WTC11 (cell line): Measurements from ENCODE around the gene APOLD1.

Experiments
- ELF4 ChIP-seq: sonication (generic); formaldehyde crosslinking; IDR thresholded peaks from 2 replicates; pipeline ENCODE4 v1.8.1; 2022; ENCODE audit warnings: low read depth, mild to moderate bottlenecking, moderate library complexity, missing genetic modification reagents
- ETV6 ChIP-seq: sonication (generic); formaldehyde crosslinking; IDR thresholded peaks from 2 replicates; pipeline ENCODE4 v1.8.1; 2022; ENCODE audit warnings: mild to moderate bottlenecking, missing genetic modification reagents
- SP1 ChIP-seq: sonication (generic); formaldehyde crosslinking; conservative IDR thresholded peaks from 2 replicates; pipeline ENCODE4 v1.8.1; 2022; ENCODE audit warnings: missing genetic modification reagents
- TEAD4 ChIP-seq: sonication (generic); formaldehyde crosslinking; IDR thresholded peaks from 2 replicates; pipeline ENCODE4 v1.8.0; 2022; ENCODE audit warnings: mild to moderate bottlenecking, missing genetic modification reagents
- ZNF121 ChIP-seq: sonication (generic); formaldehyde crosslinking; IDR thresholded peaks from 2 replicates; pipeline ENCODE4 v1.8.0; 2023; ENCODE audit warnings: missing genetic modification reagents
- ZNF138 ChIP-seq: sonication (generic); formaldehyde crosslinking; conservative IDR thresholded peaks from 2 replicates; pipeline ENCODE4 v1.8.1; 2022; ENCODE audit warnings: mild to moderate bottlenecking, moderate library complexity, missing genetic modification reagents
- TF ChIP-seq, protein P1 (sequence below): fragments of 200-600 bp; IDR thresholded peaks from 2 replicates; pipeline ENCODE4 v1.8.0; 2022; ENCODE audit warnings: antibody characterized with exemption
- TF ChIP-seq, protein P2 (sequence below): sonication (generic); formaldehyde crosslinking; conservative IDR thresholded peaks from 2 replicates; pipeline ENCODE4 v1.8.1; 2023; ENCODE audit warnings: mild to moderate bottlenecking, low read depth, missing genetic modification reagents, moderate library complexity
- TF ChIP-seq, protein P3 (sequence below): sonication (generic); formaldehyde crosslinking; IDR thresholded peaks from 2 replicates; pipeline ENCODE4 v1.8.1; 2023; ENCODE audit warnings: mild to moderate bottlenecking, missing genetic modification reagents, moderate library complexity
- TF ChIP-seq, protein P4 (sequence below): sonication (generic); formaldehyde crosslinking; IDR thresholded peaks from 2 replicates; pipeline ENCODE4 v1.8.0; 2023; ENCODE audit warnings: missing genetic modification reagents, mild to moderate bottlenecking, borderline replicate concordance
- TF ChIP-seq, protein P5 (sequence below): sonication (generic); formaldehyde crosslinking; IDR thresholded peaks from 2 replicates; pipeline ENCODE4 v1.8.1; 2022; ENCODE audit warnings: missing genetic modification reagents, borderline replicate concordance
- TF ChIP-seq, protein P6 (sequence below): sonication (generic); formaldehyde crosslinking; IDR thresholded peaks from 2 replicates; pipeline ENCODE4 v1.8.1; 2023; ENCODE audit warnings: mild to moderate bottlenecking, missing genetic modification reagents, borderline replicate concordance

DNA sequence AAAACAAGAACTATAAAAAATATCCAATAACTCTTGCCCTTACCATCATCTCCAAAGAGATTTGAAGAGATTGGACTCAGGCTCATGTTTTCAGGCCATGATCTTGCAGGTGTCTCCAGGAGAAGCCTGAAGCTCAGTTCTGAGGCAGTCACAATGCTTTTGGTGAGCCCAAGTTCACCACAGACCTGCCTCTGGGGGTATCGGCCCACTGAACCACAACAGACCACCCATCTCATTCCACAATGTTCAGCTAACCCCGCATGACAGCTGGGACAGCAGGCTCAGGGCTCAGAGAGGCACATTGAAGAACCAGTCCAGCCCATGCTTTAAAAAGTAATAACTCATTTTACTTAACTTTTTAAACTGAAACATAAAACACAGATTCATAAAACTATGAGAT lies 28.3 kb upstream of the APOLD1 start:
- TF ChIP-seq ZNF138 (no peak), TEAD4 (no peak), ZNF121 (CRISPR knock-in tag) (no peak), SP1 (CRISPR knock-in tag) (no peak), ETV6 (no peak), ELF4 (no peak)
- TF ChIP-seq, protein P1, sequence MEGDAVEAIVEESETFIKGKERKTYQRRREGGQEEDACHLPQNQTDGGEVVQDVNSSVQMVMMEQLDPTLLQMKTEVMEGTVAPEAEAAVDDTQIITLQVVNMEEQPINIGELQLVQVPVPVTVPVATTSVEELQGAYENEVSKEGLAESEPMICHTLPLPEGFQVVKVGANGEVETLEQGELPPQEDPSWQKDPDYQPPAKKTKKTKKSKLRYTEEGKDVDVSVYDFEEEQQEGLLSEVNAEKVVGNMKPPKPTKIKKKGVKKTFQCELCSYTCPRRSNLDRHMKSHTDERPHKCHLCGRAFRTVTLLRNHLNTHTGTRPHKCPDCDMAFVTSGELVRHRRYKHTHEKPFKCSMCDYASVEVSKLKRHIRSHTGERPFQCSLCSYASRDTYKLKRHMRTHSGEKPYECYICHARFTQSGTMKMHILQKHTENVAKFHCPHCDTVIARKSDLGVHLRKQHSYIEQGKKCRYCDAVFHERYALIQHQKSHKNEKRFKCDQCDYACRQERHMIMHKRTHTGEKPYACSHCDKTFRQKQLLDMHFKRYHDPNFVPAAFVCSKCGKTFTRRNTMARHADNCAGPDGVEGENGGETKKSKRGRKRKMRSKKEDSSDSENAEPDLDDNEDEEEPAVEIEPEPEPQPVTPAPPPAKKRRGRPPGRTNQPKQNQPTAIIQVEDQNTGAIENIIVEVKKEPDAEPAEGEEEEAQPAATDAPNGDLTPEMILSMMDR = no peak
- TF ChIP-seq, protein P2, sequence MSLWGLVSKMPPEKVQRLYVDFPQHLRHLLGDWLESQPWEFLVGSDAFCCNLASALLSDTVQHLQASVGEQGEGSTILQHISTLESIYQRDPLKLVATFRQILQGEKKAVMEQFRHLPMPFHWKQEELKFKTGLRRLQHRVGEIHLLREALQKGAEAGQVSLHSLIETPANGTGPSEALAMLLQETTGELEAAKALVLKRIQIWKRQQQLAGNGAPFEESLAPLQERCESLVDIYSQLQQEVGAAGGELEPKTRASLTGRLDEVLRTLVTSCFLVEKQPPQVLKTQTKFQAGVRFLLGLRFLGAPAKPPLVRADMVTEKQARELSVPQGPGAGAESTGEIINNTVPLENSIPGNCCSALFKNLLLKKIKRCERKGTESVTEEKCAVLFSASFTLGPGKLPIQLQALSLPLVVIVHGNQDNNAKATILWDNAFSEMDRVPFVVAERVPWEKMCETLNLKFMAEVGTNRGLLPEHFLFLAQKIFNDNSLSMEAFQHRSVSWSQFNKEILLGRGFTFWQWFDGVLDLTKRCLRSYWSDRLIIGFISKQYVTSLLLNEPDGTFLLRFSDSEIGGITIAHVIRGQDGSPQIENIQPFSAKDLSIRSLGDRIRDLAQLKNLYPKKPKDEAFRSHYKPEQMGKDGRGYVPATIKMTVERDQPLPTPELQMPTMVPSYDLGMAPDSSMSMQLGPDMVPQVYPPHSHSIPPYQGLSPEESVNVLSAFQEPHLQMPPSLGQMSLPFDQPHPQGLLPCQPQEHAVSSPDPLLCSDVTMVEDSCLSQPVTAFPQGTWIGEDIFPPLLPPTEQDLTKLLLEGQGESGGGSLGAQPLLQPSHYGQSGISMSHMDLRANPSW (CRISPR knock-in tag) = no peak
- TF ChIP-seq, protein P3, sequence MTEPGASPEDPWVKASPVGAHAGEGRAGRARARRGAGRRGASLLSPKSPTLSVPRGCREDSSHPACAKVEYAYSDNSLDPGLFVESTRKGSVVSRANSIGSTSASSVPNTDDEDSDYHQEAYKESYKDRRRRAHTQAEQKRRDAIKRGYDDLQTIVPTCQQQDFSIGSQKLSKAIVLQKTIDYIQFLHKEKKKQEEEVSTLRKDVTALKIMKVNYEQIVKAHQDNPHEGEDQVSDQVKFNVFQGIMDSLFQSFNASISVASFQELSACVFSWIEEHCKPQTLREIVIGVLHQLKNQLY (CRISPR knock-in tag) = no peak
- TF ChIP-seq, protein P4, sequence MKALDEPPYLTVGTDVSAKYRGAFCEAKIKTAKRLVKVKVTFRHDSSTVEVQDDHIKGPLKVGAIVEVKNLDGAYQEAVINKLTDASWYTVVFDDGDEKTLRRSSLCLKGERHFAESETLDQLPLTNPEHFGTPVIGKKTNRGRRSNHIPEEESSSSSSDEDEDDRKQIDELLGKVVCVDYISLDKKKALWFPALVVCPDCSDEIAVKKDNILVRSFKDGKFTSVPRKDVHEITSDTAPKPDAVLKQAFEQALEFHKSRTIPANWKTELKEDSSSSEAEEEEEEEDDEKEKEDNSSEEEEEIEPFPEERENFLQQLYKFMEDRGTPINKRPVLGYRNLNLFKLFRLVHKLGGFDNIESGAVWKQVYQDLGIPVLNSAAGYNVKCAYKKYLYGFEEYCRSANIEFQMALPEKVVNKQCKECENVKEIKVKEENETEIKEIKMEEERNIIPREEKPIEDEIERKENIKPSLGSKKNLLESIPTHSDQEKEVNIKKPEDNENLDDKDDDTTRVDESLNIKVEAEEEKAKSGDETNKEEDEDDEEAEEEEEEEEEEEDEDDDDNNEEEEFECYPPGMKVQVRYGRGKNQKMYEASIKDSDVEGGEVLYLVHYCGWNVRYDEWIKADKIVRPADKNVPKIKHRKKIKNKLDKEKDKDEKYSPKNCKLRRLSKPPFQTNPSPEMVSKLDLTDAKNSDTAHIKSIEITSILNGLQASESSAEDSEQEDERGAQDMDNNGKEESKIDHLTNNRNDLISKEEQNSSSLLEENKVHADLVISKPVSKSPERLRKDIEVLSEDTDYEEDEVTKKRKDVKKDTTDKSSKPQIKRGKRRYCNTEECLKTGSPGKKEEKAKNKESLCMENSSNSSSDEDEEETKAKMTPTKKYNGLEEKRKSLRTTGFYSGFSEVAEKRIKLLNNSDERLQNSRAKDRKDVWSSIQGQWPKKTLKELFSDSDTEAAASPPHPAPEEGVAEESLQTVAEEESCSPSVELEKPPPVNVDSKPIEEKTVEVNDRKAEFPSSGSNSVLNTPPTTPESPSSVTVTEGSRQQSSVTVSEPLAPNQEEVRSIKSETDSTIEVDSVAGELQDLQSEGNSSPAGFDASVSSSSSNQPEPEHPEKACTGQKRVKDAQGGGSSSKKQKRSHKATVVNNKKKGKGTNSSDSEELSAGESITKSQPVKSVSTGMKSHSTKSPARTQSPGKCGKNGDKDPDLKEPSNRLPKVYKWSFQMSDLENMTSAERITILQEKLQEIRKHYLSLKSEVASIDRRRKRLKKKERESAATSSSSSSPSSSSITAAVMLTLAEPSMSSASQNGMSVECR (CRISPR knock-in tag) = no peak
- TF ChIP-seq, protein P5, sequence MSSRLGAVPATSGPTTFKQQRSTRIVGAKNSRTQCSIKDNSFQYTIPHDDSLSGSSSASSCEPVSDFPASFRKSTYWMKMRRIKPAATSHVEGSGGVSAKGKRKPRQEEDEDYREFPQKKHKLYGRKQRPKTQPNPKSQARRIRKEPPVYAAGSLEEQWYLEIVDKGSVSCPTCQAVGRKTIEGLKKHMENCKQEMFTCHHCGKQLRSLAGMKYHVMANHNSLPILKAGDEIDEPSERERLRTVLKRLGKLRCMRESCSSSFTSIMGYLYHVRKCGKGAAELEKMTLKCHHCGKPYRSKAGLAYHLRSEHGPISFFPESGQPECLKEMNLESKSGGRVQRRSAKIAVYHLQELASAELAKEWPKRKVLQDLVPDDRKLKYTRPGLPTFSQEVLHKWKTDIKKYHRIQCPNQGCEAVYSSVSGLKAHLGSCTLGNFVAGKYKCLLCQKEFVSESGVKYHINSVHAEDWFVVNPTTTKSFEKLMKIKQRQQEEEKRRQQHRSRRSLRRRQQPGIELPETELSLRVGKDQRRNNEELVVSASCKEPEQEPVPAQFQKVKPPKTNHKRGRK (CRISPR knock-in tag) = no peak
- TF ChIP-seq, protein P6, sequence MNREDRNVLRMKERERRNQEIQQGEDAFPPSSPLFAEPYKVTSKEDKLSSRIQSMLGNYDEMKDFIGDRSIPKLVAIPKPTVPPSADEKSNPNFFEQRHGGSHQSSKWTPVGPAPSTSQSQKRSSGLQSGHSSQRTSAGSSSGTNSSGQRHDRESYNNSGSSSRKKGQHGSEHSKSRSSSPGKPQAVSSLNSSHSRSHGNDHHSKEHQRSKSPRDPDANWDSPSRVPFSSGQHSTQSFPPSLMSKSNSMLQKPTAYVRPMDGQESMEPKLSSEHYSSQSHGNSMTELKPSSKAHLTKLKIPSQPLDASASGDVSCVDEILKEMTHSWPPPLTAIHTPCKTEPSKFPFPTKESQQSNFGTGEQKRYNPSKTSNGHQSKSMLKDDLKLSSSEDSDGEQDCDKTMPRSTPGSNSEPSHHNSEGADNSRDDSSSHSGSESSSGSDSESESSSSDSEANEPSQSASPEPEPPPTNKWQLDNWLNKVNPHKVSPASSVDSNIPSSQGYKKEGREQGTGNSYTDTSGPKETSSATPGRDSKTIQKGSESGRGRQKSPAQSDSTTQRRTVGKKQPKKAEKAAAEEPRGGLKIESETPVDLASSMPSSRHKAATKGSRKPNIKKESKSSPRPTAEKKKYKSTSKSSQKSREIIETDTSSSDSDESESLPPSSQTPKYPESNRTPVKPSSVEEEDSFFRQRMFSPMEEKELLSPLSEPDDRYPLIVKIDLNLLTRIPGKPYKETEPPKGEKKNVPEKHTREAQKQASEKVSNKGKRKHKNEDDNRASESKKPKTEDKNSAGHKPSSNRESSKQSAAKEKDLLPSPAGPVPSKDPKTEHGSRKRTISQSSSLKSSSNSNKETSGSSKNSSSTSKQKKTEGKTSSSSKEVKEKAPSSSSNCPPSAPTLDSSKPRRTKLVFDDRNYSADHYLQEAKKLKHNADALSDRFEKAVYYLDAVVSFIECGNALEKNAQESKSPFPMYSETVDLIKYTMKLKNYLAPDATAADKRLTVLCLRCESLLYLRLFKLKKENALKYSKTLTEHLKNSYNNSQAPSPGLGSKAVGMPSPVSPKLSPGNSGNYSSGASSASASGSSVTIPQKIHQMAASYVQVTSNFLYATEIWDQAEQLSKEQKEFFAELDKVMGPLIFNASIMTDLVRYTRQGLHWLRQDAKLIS = no peak
